CD4-positive, alpha-beta T cell treated with Interleukin-15 for 4 hours (primary cell): ENCODE data around the gene KCNB1.

Source experiments
- DNase-seq: peaks from one replicate; pipeline ENCODE4 v3.0.0-alpha.2; 2020; ENCODE audit warnings: low spot score

The KCNB1 gene

DNA sequence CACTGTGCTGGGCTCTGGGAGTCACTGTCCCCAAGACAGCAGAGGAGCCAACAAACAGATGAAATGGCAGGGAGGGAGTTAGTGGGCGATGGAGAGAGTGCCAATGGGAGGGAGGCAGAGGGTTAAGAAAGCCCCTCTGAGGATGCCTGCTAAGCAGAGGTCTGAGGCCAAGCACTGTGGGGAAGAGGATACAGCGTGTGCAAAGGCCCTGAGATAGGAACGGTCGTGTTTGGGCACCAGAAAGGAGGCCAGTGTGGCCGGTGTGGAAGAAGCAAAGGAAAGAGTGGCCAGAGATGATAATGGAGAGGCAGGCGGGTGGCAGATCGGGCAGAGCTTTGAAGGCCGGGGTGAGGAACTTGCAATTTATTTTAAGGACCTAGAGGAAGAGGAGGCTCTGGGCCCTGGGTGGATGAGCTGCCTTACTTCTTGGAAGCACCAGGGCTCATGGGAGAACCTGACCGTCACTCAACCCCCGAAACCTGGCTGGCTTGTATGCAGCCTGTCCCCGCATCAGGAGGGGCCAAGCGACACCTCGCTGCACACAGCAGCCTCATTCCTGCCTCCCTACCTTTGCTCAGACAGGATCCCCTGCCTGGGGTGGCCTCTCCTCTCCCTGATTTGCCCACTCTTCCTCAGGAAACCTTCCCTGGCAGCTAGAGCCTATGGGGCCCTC, 73.0 kb downstream of the KCNB1 start:
- no peak for DNase-seq

GRCh38 chr20:49408509-49409104, 73.9 kb downstream of the KCNB1 start:
- DNase-seq: no peak

DNA sequence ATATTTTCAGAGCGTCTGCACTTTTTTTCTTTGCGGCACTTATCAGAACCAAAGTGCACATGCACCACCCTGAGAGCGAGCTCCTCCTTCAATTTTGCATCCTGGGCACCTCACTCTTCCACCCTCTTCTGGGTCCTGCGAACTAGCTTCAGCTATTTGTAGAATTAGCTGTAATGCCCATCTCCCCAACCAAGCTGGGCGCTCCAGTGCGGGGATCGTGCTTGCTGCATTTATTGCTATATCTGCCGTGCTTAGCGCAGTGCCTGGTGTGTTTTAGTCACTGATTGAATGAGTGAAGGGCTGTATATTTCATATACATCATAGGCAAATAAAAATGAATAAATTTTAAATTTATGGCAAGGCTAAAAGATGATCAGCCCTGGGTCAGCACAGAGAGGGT, 75.8 kb downstream of the KCNB1 start:
- no peak for DNase-seq

DNA sequence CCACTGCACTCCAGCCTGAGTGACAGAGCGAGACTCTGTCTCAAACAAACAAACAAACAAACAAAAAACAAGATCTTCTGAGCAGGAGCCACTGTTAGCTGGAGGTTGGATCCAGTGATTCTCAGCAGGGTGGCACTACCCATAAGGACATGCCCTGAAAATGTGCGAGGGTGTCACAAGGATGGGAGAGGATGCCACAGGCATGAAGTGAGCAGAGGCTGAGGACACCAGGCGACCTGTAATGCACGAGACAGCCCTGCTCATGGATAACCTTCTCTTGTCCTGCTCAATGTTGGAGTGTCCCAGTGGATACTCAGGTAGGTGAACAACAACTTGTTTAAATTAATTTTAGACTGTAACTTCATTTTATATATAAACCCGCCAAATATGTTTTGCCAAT, 76.8 kb downstream of the KCNB1 start:
- DNase-seq: no peak

DNA sequence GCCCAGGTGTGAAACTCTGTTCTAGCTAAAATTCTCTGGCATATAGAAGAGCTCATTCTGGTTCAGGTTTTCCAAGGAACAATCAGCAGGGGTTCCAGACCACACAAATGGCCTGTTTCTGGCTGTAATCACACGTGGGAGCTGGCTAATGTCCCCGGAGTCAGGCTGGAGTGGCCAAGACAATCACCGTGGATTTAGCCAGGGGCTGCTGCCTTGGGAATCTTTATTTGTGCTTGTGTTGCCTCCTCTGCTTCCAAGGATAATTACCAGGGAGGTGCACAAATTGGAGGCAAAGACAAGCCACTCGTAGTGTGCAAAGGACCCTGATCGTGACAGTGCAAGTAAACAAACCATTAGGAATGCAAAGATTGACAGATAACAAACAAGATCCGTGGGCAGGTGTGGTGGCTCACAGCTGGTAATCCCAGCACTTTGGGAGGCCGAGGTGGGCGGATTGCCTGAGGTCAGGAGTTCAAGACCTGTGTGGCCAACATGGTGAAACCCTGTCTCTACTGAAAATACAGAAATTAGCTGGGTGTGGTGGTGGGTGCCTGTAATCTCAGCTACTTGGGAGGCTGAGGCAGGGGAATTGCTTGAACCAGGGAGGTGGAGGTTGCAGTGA, 77.3 kb downstream of the KCNB1 start:
- no peak for DNase-seq

DNA sequence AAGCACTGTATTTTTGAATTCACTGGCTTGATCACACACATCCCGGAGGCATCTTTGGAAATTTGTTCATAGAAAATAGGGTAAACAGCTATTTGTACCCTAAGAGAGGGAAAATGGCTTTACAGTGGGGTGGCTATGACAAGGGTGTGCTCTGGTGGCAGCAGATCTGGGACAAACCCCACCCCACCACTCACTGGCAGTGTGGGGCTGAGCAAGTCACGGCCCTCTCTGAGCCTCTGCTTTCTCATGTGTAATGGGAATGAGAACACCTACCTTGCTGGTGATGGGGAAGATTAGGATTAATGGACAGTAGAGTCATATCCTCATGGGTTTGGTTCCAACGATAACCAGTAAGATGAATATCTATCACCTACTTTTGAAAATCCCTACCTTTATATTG, 78.0 kb downstream of the KCNB1 start:
- no peak for DNase-seq

DNA sequence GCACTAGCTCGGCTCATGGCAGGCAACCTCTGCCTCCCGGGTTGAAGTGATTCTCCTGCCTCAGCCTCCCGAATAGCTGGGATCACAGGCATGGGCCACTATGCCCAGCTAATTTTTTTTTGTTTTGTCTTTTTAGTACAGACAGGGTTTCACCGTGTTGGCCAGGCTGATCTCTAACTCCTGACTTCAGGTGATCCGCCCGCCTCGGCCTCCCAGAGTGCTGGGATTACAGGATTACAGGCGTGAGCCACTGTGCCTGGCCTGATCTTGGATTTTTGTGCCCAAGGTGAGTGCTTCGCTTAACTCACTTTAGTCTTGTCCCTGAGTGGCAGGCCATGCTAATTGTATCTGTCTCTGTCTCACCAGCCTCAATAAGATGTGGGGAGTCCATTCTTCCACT, 78.6 kb downstream of the KCNB1 start:
- DNase-seq: no peak

DNA sequence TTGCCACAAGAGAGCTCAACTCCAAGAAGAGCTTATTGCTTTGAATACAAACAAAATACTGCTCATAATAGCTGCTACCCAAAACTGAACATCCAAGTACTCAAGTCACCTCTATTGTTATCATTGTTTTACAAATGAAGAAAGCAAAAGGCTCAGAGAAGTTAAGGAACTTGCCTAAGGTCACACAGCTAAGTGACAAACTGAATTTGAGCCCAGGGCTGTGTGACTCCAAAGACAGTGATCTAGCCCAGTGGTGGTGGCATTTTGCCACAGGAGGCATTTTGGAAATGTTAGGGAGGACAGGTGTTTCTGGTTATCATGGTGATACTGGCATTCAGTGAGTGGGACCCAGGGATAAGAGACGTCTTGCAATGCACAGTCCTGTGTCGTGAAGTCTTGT, 79.5 kb downstream of the KCNB1 start:
- no peak for DNase-seq

DNA sequence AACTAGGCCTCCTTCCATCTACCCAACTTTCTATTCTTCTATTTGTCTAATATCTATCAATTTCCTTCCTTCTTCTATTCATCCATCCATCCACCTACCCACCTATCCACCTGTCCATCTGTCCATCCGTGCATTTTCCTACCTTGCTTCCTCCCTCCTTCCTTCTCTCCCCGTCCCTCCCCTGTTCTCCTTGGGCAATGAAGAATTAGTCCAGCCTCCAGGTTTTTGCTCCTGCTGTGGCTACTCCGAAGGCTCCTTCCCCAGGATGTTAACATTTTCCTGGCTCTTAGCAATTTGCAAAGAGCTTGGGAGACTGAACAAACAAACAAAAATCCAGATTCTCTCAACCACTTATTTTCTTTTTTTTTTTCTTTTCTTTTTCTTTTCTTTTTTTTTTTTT, 81.6 kb downstream of the KCNB1 start:
- DNase-seq: no peak

DNA sequence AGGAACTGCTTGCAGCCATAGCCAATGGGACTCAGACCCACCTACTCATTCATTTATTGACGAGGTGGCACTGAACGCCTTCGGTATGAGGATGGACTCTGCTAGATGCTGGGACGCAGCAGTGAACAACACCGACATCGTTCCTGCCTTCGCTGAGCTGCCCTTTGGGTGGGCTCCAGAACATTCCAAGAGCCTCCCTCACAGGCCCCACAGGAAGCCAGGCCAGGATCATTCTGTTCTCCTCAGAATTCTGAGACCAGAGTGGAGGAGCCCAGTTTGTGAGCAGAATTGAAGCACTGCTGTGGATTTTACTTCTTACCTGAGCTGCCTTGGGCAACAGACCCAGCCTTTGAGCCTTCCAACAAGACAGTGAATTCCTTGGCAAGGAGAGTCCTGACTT, 82.1 kb downstream of the KCNB1 start:
- DNase-seq: no peak

DNA sequence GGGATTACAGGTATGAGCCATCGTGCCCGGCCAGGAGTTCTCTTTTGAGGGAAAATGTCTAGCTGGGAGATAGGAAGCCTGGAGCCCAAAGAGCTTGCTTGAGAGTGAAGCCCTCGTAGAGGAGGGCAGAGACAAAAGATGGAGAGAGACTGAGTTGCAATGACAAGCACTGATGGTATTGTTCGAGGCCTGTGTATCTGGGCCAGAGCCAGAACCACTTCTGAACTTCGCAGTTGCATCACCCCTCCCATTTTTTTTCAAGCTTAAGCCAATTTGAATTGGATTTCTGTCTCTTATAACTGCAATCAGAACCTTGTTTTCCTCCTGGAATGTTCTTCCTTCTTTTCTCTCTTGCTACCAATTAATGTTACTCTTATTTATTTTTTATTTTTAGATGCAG, 83.1 kb downstream of the KCNB1 start:
- DNase-seq: no peak

DNA sequence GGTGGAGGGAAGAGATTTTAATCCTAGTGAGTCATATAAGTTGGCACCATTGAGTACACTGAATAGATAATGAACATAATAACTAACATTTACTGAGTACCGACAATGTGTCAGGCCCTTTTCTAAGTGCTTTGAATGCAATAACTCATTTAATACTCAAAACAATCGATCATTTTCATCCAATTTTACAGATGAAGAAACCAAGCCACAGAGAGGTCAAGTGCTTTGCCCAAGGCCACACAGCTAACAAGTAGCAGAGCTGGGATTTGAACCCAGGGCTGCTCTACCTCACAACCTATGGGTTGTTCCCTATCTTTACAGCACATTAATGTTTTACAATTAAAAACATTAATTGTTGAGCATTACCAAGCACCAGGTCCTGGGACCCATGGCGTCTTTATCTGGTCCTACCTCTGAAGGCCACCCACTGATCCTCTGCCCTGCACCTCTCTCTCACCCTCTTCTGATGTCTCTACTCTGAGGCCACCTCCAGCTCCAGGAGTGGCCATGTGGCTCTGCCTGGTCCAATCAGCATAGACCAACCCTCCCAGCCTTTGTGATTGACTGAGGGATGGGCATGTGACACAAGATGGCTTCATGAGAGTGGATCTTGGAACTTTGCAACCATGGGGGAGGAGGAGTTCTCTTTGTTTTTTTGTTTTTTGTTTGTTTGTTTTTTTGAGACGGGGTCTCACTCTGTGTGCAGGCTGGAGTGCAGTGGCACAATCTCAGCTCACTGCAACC, 83.9 kb downstream of the KCNB1 start:
- no peak for DNase-seq

DNA sequence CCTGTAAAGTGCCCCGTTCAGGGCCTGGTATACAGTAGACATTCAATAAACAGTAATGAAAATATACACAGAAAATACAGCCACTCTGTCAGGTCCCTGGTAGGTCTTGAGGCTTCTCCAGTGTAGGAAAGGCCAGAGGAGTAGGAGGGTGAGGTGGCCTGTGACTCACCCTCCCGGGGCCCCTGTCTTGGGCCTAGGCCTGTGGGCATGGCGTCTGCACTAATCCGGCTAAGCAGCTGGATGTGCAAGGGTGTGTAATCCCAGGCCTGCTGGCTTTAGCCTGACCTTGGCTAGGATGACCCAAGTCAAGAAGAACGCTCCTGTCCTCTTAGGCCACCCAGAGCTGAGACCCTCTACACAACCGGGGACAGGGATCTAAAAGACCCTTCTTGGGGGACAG, 84.9 kb downstream of the KCNB1 start:
- DNase-seq: no peak

DNA sequence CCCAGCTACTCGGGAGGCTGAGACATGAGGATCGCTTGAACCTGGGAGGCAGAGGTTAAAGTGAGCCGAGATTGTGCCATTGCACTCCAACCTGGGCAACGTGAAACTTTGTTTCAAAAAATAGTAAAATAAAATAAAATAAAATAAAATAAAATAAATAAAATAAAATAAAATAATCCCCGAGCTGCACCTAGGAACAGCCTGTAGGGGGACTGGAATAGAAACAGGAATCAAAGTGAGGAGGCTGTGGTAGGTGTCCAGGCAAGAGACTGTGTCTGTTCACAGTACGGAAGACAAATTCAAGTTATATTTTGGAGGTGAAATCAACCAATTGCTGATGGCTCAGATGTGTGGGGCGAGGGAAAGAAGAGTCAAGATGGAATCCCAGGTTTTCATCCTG, 86.2 kb downstream of the KCNB1 start:
- no peak for DNase-seq

DNA sequence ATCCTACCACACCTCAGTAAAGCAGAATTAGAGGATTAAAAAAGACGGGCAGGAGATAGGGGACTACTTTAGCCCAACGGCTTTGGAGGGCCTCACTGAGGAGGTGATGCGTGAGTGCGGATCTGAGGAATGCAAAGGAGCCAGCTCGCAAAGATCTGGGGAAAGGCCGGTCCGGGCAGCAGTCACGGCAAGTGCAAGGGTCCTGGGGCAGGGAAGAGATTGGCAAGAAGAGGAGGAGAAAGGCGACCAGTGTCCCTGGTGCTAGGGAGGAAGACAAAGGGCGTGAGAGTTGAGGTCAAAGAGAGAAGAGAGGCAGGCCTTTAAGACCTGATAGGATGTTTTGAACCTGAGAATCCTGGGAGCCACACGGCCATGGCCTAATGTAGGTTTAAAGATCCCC, 86.8 kb downstream of the KCNB1 start:
- DNase-seq: no peak

GRCh38 chr20:49395183-49395582, 87.3 kb downstream of the KCNB1 start:
- DNase-seq: no peak

- DNase-seq: no peak
These were observed 87.7 kb downstream of the KCNB1 start for GRCh38 chr20:49394757-49395156.

DNA sequence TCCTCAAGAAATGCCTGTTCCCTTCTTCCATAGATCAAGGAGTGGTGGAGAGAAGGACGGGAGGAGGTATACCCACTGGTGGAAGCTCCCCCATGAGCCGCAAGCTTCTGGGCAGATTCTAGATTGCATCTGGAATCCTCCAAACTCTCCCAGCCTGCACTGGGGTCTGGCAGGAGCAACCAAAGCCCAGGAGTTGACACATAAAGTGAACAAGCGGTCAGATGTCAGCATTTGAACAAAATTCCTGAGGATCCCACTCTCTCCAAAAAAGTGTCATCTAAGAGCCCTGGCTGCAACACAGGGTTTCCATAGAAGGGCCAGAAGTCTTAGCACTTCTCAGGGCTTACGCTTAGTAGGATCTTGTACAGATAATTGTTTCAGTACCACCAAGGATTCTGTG, 88.2 kb downstream of the KCNB1 start:
- no peak for DNase-seq

- no peak for DNase-seq
These were observed 88.7 kb downstream of the KCNB1 start for GRCh38 chr20:49393803-49394202.

- no peak for DNase-seq
These were observed 89.7 kb downstream of the KCNB1 start for GRCh38 chr20:49392745-49393144.

DNA sequence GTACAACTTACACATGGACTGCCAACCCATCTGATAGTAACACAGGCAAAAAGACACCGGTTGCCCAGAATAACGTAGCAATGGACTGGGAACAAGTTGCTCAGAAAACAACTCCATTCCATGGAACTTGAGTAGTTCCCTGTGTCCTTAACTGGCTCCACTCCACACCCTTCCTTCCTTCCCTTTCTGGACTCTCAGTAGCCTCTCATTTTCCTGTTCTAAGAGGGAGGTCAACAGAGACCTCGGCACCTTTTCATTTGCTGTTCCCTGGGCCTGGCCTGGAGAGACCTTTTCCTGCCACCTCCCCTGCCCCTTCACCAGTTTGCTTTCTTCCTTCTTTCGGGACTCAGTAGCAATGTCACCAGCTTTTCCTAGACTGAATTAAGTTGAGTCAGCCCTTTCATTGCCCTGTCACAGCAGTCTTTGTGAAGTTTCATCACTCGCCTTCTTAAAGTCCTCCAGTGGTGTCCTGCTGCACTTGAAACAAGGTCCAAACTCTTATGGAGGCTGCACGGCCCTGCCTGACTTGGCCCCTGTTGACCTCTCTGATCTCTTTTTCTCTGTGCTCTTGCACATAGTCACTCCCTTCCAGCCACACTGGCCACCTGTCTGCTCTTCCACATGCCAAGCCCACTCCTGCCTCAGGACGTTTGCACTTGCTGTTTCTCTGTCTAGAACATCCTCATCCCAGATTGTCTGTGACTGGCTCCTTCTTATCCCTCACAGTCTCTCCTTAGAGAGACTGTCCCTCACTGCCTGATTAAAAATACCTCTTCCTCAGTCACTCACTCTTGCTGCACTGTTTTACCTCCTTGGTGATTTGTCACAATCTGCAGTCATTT, 90.8 kb downstream of the KCNB1 start:
- no peak for DNase-seq

GRCh38 chr20:49389854-49390253, 92.6 kb downstream of the KCNB1 start:
- DNase-seq: no peak
